Activated CD4-positive, CD25-positive, alpha-beta regulatory T cell treated with anti-CD3 and anti-CD28 coated beads, Interleukin-2, amount 50 U/mL, for 16 hours (primary cell): ENCODE data around the gene PNMA1.

Experiments
- DNase-seq: peaks from one replicate; pipeline ENCODE4 v3.0.0-alpha.2; 2020; ENCODE audit warnings: low read depth, low spot score

Gene PNMA1

GRCh38 chr14:73713803-73714655 is at the start of gene PNMA1:
PNMA1 (minus strand) TSS chr14:73714384; CDS start chr14:73713639, 745 bp downstream.
- peak; percentile 68 for DNase-seq

GRCh38 chr14:73763396-73763795 is 49.2 kb upstream of the PNMA1 start:
- no peak for DNase-seq

GRCh38 chr14:73762375-73762822 is 48.2 kb upstream of the PNMA1 start:
- no peak for DNase-seq

GRCh38 chr14:73761618-73762355 is 47.6 kb upstream of the PNMA1 start:
- no peak for DNase-seq

GRCh38 chr14:73760598-73761586 is 46.7 kb upstream of the PNMA1 start:
- no peak for DNase-seq

GRCh38 chr14:73759714-73760597 is 45.8 kb upstream of the PNMA1 start:
- DNase-seq, result peak; percentile 88

- no peak for DNase-seq
These were observed 45.1 kb upstream of the PNMA1 start for GRCh38 chr14:73759183-73759713.

- DNase-seq, result peak; percentile 51
These were observed 44.4 kb upstream of the PNMA1 start for GRCh38 chr14:73758392-73759182.

GRCh38 chr14:73757876-73758391 is 43.8 kb upstream of the PNMA1 start:
- no peak for DNase-seq

- DNase-seq, result no peak
These were observed 43.2 kb upstream of the PNMA1 start for GRCh38 chr14:73757381-73757780.

GRCh38 chr14:73755434-73756014 is 41.3 kb upstream of the PNMA1 start:
- DNase-seq, result no peak

- no peak for DNase-seq
These were observed 40.8 kb upstream of the PNMA1 start for GRCh38 chr14:73754911-73755360.

- no peak for DNase-seq
These were observed 40.0 kb upstream of the PNMA1 start for GRCh38 chr14:73753887-73754795.

GRCh38 chr14:73753124-73753886 is 39.1 kb upstream of the PNMA1 start:
- DNase-seq, result no peak

GRCh38 chr14:73752297-73752992 is 38.3 kb upstream of the PNMA1 start:
- DNase-seq, result no peak

GRCh38 chr14:73751157-73751691 is 37.0 kb upstream of the PNMA1 start:
- no peak for DNase-seq
